ENCODE data around the gene GABBR1. TPM values are rescaled to one million over a fixed set of nuclear protein-coding genes. Genes with fewer than 3 reads are reported as not detected.

The GABBR1 gene
- total and polyA plus RNA-seq, 2 donors (not counting 3 experiments of a cell fraction or from before 2014, with no cell fraction given): 43.6 to 50.8 TPM

DNA sequence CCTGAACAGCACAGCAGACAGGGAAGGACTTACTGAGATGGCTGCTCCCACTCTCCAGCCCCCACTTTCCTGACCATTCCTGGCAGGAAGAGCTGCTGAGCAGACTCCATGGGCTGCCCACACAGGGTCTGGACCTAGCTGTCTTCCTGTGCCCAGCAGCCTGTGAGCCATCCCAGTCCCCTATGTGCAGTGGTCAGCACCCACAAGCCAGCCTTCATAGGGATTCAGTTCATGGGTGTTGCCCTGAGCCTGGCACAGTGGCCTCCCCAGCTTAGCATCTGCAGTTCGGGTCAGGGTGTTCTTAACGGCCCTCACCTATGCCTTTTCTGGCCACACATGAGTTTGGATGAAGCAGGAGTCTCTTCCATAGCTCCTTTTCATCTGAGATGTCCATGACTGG is 105.4 kb downstream of the GABBR1 start:
- H3K9me1 ChIP-seq (replicated peaks; ENCODE audit: control insufficient read depth, extremely low read depth, insufficient read depth, low read length): no peaks in the 10 kb centered on the region
- H3K9ac ChIP-seq (replicated peaks; ENCODE audit: extremely low read depth, insufficient read depth, low read length): no peak overlapping the region
- no peak overlapping the region for H3K4me3 ChIP-seq (replicated peaks in 1 of 3; ENCODE audit: insufficient read depth in 1 of 3, low read depth in 1 of 3, low read length in 3 of 3)
- ChIA-PET CTCF (no interaction called here), POLR2A (no interaction called here)
- no peaks in the 10 kb centered on the region for H3K9me3 ChIP-seq (replicated peaks; ENCODE audit: control insufficient read depth, insufficient read depth, low read length)
- FAIRE-seq (no peak), DNase-seq (ENCODE audit: low read depth, low spot score) (no peak)
- no peak overlapping the region for H3K4me2 ChIP-seq (ENCODE audit: insufficient read depth, low read length)
- dilution Hi-C loops (cut with MboI; ENCODE audit: extremely low pct_ligation_motif_present, low sequenced_read_pairs): no loop called here
- H3K27me3 ChIP-seq (ENCODE audit: control insufficient read depth in 2 of 2, insufficient read depth in 2 of 2, low read length in 2 of 2): no peaks in the 10 kb centered on the region
- H3K4me1 ChIP-seq (ENCODE audit: control insufficient read depth, extremely low read depth, insufficient read depth, low read length): no peaks in the 10 kb centered on the region
- H3K79me2 ChIP-seq (ENCODE audit: control insufficient read depth, insufficient read depth, low read length): no peaks in the 10 kb centered on the region
- TF ChIP-seq MYC (IDR thresholded peaks at IDR 0.05; ENCODE audit: low read depth, low read length): no peak
- no peak for TF ChIP-seq POLR2AphosphoS5 (IDR thresholded peaks at IDR 0.05; ENCODE audit: insufficient read depth, low read depth, low read length)
- TF ChIP-seq GATA2 (IDR thresholded peaks at IDR 0.05; ENCODE audit: insufficient read depth, insufficient read length, low read depth, low read length): no peak
- no peak for TF ChIP-seq FOS (IDR thresholded peaks at IDR 0.05; ENCODE audit: borderline replicate concordance, insufficient read depth, low read length)
- no peak for TF ChIP-seq JUN (IDR thresholded peaks at IDR 0.05; ENCODE audit: borderline replicate concordance, insufficient read depth, insufficient read length, low read depth)
- TF ChIP-seq, protein P1, sequence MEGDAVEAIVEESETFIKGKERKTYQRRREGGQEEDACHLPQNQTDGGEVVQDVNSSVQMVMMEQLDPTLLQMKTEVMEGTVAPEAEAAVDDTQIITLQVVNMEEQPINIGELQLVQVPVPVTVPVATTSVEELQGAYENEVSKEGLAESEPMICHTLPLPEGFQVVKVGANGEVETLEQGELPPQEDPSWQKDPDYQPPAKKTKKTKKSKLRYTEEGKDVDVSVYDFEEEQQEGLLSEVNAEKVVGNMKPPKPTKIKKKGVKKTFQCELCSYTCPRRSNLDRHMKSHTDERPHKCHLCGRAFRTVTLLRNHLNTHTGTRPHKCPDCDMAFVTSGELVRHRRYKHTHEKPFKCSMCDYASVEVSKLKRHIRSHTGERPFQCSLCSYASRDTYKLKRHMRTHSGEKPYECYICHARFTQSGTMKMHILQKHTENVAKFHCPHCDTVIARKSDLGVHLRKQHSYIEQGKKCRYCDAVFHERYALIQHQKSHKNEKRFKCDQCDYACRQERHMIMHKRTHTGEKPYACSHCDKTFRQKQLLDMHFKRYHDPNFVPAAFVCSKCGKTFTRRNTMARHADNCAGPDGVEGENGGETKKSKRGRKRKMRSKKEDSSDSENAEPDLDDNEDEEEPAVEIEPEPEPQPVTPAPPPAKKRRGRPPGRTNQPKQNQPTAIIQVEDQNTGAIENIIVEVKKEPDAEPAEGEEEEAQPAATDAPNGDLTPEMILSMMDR (IDR thresholded peaks at IDR 0.05; ENCODE audit: extremely low read depth in 1 of 2, insufficient read depth in 1 of 2, low read depth in 1 of 2, low read length in 2 of 2): no peak
- TF ChIP-seq, protein P2, sequence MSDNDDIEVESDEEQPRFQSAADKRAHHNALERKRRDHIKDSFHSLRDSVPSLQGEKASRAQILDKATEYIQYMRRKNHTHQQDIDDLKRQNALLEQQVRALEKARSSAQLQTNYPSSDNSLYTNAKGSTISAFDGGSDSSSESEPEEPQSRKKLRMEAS (IDR thresholded peaks at IDR 0.05; ENCODE audit: insufficient read depth, insufficient read length): no peak
- no TSS peak for BruUV-seq (replicated peaks)
- H3K27ac ChIP-seq (ENCODE audit: insufficient read depth, low read depth, low read length): no peak overlapping the region
- intact Hi-C loops (cut with micrococcal nuclease): loop anchor here (5.0 kb wide), 1 partner anchor 765 kb away; no protein-coding TSS in a partner anchor
- no peak overlapping the region for H2AFZ ChIP-seq (ENCODE audit: low read depth, low read length)
- no peaks in the 10 kb centered on the region for H3K36me3 ChIP-seq (ENCODE audit: control insufficient read depth in 2 of 2, extremely low read depth in 1 of 2, insufficient read depth in 2 of 2, low read length in 2 of 2)
- H4K20me1 ChIP-seq (replicated peaks; ENCODE audit: control insufficient read depth, extremely low read depth, insufficient read depth, low read length): no peaks in the 10 kb centered on the region

Data from endothelial cell of umbilical vein (primary cell).